NOMO-1 treated with DMSO at 0.1 percent for 48 hours (cell line): ENCODE data around the gene TBP.
A peak's percentile ranks its signal among the peaks of the same experiment; 100 is the strongest.

ENCODE experiments used
- DNase-seq: peaks from one replicate; lab custom pipeline; 2025; ENCODE audit not compliant: unreplicated experiment; lab: John Stamatoyannopoulos, UW

Gene TBP

DNA sequence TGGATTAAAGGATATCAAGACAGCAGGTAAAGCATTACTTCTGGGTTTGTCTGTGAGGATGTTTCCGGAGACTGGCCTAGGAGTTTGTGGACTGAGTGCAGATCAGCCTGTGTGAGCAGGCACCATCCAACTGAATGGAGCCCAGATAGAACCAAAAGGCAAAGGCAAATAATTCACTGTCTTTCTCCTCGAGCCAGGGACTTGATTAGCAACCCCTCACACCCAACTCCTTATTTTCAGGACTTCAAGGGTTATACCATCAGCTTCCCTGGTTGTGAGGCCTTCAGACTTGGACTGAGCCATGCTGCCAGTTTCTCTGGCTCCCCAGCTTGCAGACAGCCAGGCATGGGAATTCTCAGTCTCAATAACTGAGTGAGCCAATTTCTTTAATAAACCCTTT is 20.4 kb upstream of the TBP start:
- DNase-seq = no peak

DNA sequence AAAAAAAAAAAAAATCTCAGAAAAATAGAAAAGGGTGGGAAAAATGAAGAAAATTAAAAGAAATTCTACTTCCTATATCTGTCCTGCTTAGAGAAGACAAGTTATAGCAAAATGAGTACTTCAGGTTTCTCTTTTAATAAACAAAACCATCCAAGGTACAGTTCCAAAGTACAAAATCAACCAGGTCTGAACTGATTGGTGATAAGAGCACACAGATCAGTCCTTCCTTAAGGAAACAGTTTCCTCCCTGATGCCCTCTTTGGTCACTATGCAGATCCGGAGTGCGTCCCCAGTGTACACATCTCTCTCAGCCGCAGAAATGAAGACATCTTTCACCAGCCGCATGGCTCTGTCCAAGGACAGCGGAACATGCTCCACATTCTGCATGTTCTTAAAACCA is 19.2 kb upstream of the TBP start:
- DNase-seq = no peak

DNA sequence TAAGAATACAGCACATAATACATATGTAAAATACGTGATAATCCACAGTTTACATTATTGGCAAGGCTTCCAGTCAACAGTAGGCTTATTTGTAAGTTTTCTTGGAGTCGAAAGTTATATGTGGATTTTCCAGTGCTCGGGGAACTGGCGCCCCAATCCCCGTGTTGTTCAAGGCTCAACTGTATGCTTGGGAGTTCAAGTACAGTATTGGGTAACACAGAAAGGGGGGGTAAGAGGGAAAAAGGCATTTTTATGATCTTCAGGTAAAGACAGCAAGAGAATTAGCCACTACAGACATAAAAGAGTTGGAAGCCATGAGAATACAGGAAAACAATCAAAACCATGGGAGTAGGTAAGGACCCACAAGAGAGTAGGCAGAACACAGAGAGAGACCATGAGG is 17.5 kb upstream of the TBP start:
- no peak for DNase-seq

DNA sequence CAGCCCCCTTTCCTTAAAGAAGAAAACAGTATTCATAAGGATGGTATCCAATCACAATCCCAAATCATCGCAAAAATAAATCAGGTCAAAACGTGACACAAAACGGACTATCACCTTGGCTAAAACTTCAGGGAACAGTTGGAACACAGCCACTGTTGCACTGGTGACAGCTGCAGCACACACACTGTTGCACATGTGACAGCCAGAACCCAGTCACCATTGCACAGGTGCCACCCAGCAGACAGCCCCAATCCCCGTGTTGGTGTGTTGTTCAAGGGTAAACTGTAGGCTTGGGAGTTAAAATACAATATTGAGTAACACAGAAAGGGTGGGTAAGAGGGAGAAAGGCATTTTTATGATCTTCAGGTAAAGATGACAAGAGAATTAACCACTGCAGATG is 16.8 kb upstream of the TBP start:
- DNase-seq = no peak

DNA sequence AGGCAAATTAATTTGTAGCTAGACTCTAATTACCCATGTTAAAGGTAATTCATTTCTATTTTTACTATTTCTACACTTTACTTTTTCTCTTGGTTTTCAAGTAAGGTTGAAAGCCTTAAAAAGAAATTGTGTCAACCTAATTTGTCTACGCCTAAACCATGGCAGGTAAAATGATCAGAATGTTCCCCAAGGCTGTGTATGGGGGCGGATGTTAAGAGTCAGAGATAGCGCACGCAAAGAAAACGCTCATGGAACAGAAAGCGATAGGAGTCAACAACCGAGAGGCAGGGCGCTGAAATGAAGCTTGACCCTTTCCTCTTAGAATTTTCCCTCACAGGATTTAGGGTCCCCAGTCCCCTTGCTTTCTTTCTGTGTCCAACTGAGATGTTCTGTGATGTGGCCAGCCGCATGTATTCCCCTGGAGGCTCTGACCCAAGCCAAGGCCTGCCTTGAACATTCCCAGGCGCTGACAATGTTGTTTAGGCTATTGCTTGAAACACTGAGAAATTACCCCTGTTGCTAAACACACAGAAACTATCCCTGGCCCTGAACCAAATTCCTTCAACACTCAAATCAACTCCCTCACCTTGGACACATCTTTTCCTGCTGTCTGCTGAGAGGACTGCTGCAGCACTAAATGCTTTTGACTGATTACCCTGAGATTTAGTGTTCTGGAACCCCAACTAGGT is 12.0 kb upstream of the TBP start:
- DNase-seq = no peak

DNA sequence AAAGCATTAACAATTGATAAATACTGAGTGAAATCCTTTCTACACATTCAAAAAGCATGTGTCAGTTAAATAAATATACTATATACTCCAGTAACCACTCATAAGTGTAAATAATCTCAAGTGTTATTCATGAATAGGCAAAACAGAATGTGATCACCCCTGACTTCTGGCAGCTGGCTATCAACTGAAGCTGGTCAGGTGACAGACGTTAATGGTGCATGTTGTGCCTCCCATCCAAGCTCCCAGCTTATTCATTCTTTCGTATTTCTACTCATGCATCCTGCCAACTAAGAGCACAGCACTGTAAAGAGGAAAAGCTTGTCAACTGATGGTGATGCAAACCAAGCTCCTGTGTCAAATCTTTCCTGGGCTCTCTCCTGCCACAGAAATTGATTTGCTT is 8.8 kb upstream of the TBP start:
- DNase-seq = no peak

DNA sequence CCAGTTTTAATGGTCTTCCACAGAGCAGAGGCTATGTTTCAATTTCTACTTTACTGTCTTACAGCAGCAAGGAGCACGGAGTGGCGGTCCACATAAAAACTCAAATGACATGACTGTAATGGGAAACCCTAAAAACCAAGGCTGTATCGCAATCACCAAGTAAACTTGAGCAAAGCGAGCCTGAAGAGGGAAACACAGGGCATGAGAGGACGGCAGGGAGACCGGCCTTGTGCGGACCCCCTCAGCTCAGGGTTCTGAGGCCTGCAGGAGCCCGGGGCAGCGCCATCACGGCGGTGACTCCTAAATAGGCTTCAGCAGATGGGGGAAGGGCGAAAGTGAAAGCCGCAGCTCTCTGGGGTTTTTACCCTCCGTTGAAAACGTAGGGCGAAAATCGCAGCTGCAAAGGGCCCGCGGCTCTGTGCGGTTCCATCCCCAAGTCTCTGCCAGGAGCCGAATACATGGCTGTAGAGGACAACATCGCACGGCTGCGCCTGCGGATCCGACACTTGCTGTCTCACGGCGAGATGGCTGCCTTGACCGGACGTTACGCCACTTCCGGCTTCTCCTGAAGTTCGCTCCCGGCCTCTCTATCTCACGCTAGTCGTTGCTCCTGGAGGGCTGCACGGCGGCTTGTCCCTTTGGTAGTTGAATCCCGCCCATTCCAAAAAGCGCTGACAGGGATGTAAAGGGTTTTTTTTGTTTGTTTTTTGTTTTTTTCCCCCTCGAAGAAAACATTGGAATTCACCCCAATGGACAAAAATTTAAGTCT is 1.2 kb upstream of the TBP start, which contains the start of gene PSMB1:
PSMB1 (minus strand) TSS at position 543 of the 769 bp plus-strand sequence; CDS start at position 478, 65 bp downstream.
- peak; percentile 85 for DNase-seq

DNA sequence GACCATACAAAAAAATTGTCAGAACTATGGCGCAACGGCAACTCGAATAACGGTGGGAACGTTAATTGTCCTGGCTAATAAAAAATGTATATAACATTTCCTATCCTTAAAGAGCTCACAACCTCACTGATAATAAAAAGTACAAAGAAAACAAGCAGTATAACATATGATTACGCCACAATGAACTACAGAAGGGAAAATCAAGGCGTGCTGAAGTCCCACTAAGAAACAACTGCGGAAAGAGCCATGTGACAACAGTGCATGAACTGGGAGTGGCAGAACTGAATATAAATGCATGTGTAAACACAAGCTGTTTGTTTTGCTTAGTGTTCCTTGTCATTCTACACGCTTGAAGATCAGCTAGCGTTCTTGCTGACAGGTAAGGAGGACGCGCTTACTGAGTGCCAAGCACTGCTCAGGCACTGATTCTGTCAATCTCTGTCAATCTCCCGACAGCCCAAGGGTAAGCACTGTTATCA is 596 bp upstream of the TBP start:
- peak; percentile 71 for DNase-seq

DNA sequence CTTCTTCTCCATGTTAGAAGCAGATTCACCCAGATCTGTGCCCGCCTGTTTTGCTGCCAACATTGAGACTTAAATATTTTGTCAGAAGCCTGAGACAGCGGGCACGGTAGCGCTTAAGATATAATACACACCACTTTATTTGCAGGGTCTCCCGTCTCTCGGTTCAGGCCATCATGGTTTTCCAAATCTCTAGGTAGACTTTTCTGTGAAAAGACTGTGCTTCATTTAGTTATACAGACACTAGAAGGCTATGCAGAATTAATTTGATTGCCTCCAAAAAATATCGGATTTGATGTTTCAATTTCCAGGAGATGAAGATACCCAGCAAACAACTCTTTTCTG is 598 bp downstream of the TBP start:
- DNase-seq = no peak

DNA sequence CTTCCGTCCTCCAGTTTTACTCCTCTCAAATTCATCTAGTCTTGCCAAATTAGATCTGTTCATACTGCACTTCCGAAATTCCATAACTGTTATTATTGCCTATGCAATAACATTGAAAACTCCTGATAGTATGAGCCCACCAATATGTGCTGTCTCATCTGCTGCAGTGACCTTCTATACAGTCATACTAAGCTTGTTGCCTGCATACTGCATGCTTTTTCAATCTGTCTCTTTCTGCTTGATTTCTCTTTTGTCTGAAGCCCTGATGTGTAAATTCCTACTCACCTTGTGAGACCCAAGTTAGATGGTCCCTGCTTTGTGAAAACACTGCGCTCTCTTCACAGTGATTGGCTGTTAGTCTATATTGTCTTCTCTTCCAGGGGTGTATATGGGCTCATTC is 1.1 kb downstream of the TBP start:
- DNase-seq = no peak

DNA sequence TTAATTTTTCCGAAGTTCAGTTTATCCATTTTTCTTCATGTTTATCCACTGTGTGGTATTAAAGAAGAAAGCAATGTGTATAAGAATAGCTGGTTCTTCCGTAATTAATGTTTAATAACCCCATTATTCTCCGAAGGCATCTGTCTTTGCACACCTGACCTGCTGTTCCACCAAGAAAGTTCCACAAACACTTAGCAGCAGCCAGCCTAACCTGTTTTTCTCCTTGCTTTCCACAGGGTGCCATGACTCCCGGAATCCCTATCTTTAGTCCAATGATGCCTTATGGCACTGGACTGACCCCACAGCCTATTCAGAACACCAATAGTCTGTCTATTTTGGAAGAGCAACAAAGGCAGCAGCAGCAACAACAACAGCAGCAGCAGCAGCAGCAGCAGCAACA is 7.4 kb downstream of the TBP start:
- DNase-seq = no peak

DNA sequence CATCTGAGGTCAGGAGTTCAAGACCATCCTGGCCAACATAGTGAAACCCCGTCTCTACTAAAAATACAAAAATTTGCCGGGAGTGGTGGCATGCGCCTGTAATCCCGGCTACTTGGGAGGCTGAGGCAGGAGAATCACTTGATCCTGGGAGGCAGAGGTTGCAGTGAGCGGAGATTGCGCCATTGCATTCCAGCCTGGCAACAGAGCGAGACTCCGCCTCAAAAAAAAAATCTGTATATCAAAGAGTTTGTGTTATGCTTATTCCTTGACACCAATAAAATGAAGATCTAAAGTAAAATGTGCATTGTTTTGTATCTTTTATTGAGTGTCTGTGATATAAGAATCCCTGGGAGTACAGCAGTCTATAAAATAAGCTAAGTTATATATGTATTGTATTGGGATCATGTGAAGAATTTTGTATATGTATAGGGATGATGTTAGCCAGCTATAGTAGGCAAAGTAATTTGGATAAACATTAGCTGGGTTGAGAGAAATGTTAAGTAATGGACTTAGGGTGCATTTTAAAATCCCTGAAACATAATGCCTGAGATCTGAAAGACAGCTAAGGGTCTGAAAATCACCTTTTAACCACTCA is 10.9 kb downstream of the TBP start:
- DNase-seq = no peak

DNA sequence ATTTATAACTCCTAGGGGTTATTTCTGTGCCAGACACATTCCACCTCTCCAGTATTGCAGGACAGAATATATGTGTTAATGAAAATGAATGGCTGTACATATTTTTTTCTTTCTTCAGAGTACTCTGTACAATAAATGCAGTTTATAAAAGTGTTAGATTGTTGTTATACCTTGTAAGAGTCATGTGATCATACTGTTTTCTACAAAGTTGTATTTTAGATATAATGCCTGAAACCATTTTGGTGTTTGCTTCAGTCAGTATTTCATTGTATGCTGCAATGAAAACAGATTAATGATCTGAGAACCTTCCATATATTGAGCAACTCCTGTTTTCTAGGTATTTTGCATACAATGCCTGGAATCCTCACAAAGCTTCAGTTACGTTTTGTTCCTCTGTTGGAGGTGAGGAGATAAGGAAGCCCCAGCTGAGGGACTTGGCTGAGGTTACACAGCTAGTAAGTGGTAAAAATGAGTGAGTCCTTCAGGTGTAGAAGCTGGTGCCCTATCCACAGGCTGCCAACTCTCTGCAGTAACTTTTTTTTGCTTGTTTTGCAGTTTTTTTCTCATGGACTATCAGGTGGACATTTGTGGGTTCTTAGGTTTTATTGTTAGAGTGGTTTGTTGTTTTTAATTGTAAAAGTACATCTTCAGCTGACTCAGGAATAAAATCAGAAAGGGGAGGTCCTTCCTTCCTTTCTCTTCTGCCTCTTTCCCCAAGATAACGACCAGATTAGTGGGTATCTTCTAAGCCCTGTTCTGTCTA is 18.7 kb downstream of the TBP start:
- no peak for DNase-seq

DNA sequence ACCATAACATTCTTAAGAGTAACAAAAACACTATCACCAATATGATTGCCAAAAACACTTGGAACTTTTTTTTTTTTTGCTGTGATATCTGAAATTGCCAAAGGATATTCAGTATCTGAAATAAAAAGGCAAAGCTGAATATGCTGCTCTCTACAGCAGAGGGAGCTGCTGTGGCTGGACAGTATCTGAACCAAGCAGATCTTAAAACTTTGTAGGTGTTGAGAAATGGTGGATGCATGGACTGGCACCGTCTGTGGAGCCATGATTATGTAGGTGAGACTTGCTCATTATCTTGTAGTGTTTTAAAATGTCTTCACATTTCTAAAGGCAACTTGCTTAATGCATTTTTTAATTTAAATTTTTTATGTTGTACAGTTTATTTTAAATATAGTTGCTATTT is 21.1 kb downstream of the TBP start:
- DNase-seq = no peak

DNA sequence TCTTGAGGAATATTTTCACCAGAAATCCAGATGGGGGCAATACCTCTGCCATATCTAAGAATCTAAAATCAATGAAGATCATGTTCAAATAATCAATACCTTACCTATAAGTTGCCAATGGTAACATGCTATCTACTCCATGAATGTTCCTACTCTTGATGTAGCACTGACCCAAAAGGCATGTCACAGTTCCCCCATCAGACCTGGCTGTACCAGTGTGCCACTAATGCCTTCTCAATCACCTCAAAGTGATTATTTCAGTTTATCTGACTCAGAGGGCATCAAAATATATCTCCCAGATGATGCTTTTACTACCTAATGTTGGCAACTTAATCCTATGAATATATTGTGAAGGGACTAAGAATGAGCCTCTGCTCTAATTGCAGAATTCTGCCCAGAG is 24.7 kb downstream of the TBP start:
- DNase-seq = no peak

DNA sequence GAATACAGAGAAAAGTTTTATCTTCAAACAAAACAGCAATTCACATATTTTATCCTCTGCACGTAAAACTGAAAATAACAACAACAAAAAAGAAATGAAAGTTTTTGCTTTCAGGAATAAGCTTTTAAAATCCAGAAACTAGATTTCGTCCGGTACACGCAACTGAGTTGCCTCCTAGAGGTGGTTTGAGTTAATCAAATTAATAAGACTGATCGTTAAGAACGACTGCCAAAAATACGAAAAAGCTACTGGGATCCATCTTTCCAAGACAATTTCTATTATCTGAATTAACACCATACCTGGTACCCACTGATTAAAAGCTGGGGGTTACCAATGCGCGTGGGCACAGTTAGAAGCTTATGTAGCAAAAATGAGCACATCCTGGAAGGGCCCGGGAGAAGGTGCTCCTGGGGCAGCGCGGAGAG is 29.6 kb downstream of the TBP start:
- peak; percentile 9 for DNase-seq

DNA sequence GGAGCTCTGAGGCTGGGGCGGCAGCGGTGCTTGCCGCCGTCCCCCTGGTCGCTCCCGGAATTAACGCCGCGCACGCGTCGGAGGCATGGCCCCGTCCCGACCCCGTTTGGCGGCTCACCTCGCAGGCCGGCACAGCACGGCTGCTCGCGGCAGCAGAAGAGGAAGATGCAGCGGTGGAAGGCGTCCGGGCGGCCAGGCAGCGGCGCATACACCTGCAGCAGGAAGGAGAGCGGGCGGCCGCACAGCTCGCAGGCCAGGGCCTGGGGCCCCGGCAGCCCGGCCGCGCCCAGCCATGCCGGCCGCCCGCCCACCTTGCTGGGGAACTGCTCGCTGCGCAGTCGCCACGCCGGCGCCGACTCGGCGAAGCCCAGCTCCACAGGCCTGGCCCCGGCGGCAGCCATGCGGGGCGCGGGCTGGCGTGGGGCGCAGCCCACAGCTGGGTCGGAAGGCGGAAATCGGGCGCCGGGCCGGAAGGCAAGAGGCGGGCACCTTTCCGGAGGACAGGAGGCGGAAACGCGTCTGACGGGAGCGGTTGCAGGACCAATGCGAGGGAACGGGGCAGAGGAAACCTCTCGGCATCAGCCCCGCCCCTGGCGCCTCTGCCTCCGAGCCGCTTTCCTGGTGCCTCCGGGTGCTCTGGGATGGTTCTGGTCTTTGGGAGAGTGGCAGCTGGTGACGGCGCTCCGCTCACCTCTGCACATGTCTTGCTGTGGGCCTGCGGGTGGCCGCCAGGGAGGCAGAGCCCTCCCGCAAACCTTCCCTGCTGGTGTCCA is 30.2 kb downstream of the TBP start, which contains the start of gene PDCD2:
PDCD2 (minus strand) TSS at position 457 of the 773 bp plus-strand sequence; CDS start at position 401, 56 bp downstream.
- DNase-seq = peak; percentile 96

DNA sequence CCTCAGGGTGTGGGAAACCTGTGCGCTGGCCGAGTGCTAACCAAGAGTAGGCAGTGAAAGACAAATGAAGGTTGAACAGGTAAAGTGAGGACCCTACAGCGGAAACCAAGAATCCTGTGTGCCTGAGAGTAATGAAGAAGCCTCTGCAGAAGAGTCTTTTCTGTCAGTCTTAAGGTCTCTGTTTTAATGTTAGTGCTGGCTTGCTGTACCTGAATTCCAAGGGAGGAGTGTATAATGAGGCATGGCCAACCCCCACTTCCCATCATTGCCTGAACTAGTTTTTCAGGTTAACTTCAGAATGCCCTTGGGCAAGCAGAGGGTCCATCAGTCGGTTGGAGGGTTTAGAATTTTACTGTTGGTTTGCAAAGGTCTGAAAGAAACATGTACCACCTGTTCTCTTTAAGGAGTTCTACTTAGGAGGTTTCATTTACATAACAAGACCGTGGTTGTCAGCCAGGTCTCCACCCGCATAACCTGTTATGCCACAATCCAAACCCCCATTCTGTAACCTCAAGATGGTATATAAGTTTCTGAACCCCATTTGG is 30.9 kb downstream of the TBP start:
- no peak for DNase-seq

DNA sequence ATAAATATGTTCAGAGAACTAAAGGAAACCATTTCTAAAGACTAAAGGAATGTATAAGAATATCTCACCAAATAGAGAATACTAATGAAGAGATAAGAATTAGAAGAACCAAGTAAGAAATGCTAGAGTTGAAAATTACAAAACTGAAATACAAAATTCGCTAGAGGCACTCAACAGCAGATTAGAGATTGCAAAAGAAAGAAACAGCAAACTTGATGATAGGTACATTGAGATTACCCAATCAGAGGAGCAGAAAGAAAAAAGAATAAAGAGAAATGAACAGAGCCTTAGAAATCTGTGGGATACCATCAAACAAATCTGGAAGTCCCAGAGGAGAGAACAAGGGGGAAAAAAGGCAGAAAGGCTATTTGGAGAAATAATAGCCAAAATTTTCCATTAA is 36.6 kb downstream of the TBP start:
- DNase-seq = no peak

DNA sequence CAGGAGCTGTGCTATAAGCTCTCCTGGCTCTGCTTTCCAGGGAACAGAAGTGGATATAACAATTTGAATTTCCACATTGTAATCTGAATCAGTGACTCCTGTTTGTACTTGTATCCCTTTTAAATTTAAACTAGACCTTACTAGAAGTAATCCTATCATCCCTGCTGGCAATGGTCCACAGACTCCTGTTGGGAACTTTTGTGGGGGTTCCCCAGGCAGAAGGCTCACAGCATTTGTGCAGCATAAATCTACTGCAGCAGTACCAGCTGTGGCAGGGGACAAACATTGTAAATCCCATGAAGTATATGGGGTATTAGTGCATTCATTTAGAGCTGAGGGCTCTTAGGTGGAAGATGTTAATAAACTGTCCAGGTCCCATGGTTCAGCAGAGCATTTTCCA is 42.3 kb downstream of the TBP start:
- DNase-seq = no peak
